ENCODE results near the gene CCDC169. TPM values are rescaled to one million over a fixed set of nuclear protein-coding genes. Genes with fewer than 3 reads are reported as not detected.

CCDC169 gene
- total RNA-seq, 2 experiments from 2014 or later: 0.10 TPM; not detected in 1

Other genes starting within 250 kb of the CCDC169 start
- not detected for gene DCLK1, start 166.4 kb downstream of the CCDC169 start, total RNA-seq
- not detected for gene SOHLH2, start 83.3 kb downstream of the CCDC169 start, total RNA-seq
- gene SPART, start 48.6 kb upstream of the CCDC169 start, total RNA-seq: 10 to 100 TPM in 1 of 2 experiments, 1 to 10 TPM in 1; 9.4 to 11.1 TPM
- under 1 TPM; 0.10 to 0.11 TPM for gene CCNA1, start 134.7 kb upstream of the CCDC169 start, total RNA-seq

All from activated CD8-positive, alpha-beta memory T cell treated with anti-CD3 and anti-CD28 coated beads for 36 hours (primary cell).